OCI-LY7 (cell line): ENCODE data around the gene FOLR2. TPM values are rescaled to one million over a fixed set of nuclear protein-coding genes. Genes with fewer than 3 reads are reported as not detected.

Experiments
- BruUV-seq: library from RNA; stranded (reverse); fragments of 400-500 nt; replicated peaks from 2 replicates; lab custom pipeline; 2021; lab: Mats Ljungman, UMichigan
- CTCF ChIA-PET: fragments of 300-600 bp; sonication (Branson Sonifier 250); formaldehyde crosslinking; loops from one replicate; lab custom pipeline; 2022; ENCODE audit warnings: antibody characterized with exemption; ENCODE audit not compliant: unreplicated experiment; lab: Charles Lee
- POLR2A ChIA-PET: fragments of 300-600 bp; sonication (Branson Sonifier 250); formaldehyde crosslinking; loops from one replicate; lab custom pipeline; 2022; ENCODE audit warnings: antibody characterized with exemption; lab: Charles Lee
- DNase-seq: peaks from one replicate; pipeline ENCODE4 v3.0.0-alpha.2; 2015; ENCODE audit warnings: low spot score
- H2AFZ ChIP-seq: fragments of 200-600 bp; sonication (generic), shearing (Covaris generic); 2 replicates; pipeline ENCODE4 v1.6.1; 2014; ENCODE audit warnings: mild to moderate bottlenecking, antibody characterized with exemption, low read length, moderate library complexity
- H3K27ac ChIP-seq: fragments of 200-600 bp; sonication (generic); 2 replicates; pipeline ENCODE4 v1.5.1; 2014; ENCODE audit warnings: mixed run types, low read depth, mild to moderate bottlenecking, moderate library complexity, low read length, inconsistent platforms; ENCODE audit not compliant: poor library complexity, severe bottlenecking
- H3K36me3 ChIP-seq: fragments of 200-600 bp; sonication (generic); 2 replicates; pipeline ENCODE4 v1.6.1; 2014; ENCODE audit warnings: mild to moderate bottlenecking, antibody characterized with exemption, low read length, moderate library complexity, mixed read lengths; ENCODE audit not compliant: insufficient read depth
- H3K4me1 ChIP-seq: fragments of 200-600 bp; sonication (generic); 2 replicates; pipeline ENCODE4 v1.5.1; 2014; ENCODE audit warnings: mild to moderate bottlenecking, low read length; ENCODE audit not compliant: insufficient read depth, poor library complexity, severe bottlenecking
- H3K4me2 ChIP-seq: fragments of 200-600 bp; sonication (generic); 2 replicates; pipeline ENCODE4 v1.6.1; 2014; ENCODE audit warnings: mild to moderate bottlenecking, low read length
- H3K4me3 ChIP-seq: fragments of 200-600 bp; sonication (generic); 2 replicates; pipeline ENCODE4 v1.5.1; 2014; ENCODE audit warnings: mild to moderate bottlenecking, low read depth, low read length; ENCODE audit not compliant: poor library complexity, severe bottlenecking
- H3K79me2 ChIP-seq: fragments of 200-600 bp; sonication (generic); 2 replicates; pipeline ENCODE4 v1.6.1; 2016; ENCODE audit warnings: low read depth, mild to moderate bottlenecking, low read length, moderate library complexity, mixed read lengths; ENCODE audit not compliant: insufficient read depth
- H3K9me2 ChIP-seq: fragments of 200-600 bp; sonication (generic); 2 replicates; pipeline ENCODE4 v1.6.1; 2016; ENCODE audit warnings: mild to moderate bottlenecking, low read length, mixed read lengths; ENCODE audit not compliant: insufficient read depth
- H3K9me3 ChIP-seq: fragments of 200-600 bp; sonication (generic); 2 replicates; pipeline ENCODE4 v1.6.1; 2014; ENCODE audit warnings: mild to moderate bottlenecking, mixed run types, low read length, mixed read lengths
- H4K20me1 ChIP-seq: fragments of 200-600 bp; sonication (generic); 2 replicates; pipeline ENCODE4 v1.6.1; 2014; ENCODE audit warnings: mild to moderate bottlenecking, antibody characterized with exemption, low read length, moderate library complexity, mixed read lengths; ENCODE audit not compliant: insufficient read depth
- CTCF ChIP-seq: fragments of 200-600 bp; sonication (generic); conservative IDR thresholded peaks from 2 replicates; pipeline ENCODE4 v1.5.1; 2014; ENCODE audit warnings: mild to moderate bottlenecking, antibody characterized with exemption, low read length, moderate library complexity, mixed read lengths
- EZH2phosphoT487 ChIP-seq: fragments of 200-600 bp; sonication (generic); IDR thresholded peaks from 2 replicates; pipeline ENCODE4 v1.6.1; 2018; ENCODE audit warnings: low read depth, borderline replicate concordance, mild to moderate bottlenecking, mixed run types, antibody characterized with exemption, low read length, moderate library complexity, mixed read lengths
- intact Hi-C: fragments of 100-400 bp; cut with micrococcal nuclease; formaldehyde crosslinking; loops from one replicate; pipeline ENCODE4 v1.10.0; 2022; ENCODE audit not compliant: unreplicated experiment
- total RNA-seq, 2 experiments: library from RNA; depleted of rRNA in 1 of 2; stranded (reverse); fragments of >200 nt in 1 of 2; shearing (Covaris generic) in 1 of 2; gene quantifications; 2 replicates each; pipeline ENCODE4 v1.2.3, GENCODE V29; 2014 to 2022

The FOLR2 gene
- total RNA-seq, 2 experiments from 2014 or later = 12.8 to 14.4 TPM

- no peak overlapping the region for H3K4me2 ChIP-seq
- TF ChIP-seq EZH2phosphoT487 = no peak
- ChIA-PET CTCF (no interaction called here), POLR2A (no interaction called here)
- no peaks in the 10 kb centered on the region for H3K4me1 ChIP-seq
- no peak overlapping the region for H2AFZ ChIP-seq
- H3K9me3 ChIP-seq = no peaks in the 10 kb centered on the region
- H4K20me1 ChIP-seq = no peaks in the 10 kb centered on the region
- no peak overlapping the region for H3K4me3 ChIP-seq
- BruUV-seq = no TSS peak
- DNase-seq = no peak
- intact Hi-C loops = no loop called here
- H3K27ac ChIP-seq = no peak overlapping the region
- no peaks in the 10 kb centered on the region for H3K9me2 ChIP-seq
- peaks cover 96% of the 10 kb centered on the region for H3K36me3 ChIP-seq
- no peaks in the 10 kb centered on the region for H3K79me2 ChIP-seq
Measured at GRCh38 chr11:72233056-72233772, 16.6 kb downstream of the FOLR2 start.

GRCh38 chr11:72233773-72234513 is 17.3 kb downstream of the FOLR2 start:
- H3K4me2 ChIP-seq = no peak overlapping the region
- no peaks in the 10 kb centered on the region for H3K9me3 ChIP-seq
- no peak overlapping the region for H2AFZ ChIP-seq
- CTCF ChIA-PET = no interaction called here
- no peaks in the 10 kb centered on the region for H3K4me1 ChIP-seq
- no peaks in the 10 kb centered on the region for H4K20me1 ChIP-seq
- intact Hi-C loops = no loop called here
- no TSS peak for BruUV-seq
- TF ChIP-seq CTCF (no peak), EZH2phosphoT487 (no peak)
- POLR2A ChIA-PET = no interaction called here
- DNase-seq = no peak
- no peaks in the 10 kb centered on the region for H3K79me2 ChIP-seq
- H3K4me3 ChIP-seq = no peak overlapping the region
- H3K27ac ChIP-seq = no peak overlapping the region
- peaks cover 95% of the 10 kb centered on the region for H3K36me3 ChIP-seq
- no peaks in the 10 kb centered on the region for H3K9me2 ChIP-seq

- no peaks in the 10 kb centered on the region for H4K20me1 ChIP-seq
- ChIA-PET POLR2A (no interaction called here), CTCF (interaction anchor here (0.7 kb wide), 1 partner anchor 18 kb away, joined by 3 read pairs; the partner anchor contains the start of gene FOLR2)
- no peak overlapping the region for H3K4me2 ChIP-seq
- H3K9me3 ChIP-seq = no peaks in the 10 kb centered on the region
- no peak overlapping the region for H2AFZ ChIP-seq
- no peaks in the 10 kb centered on the region for H3K4me1 ChIP-seq
- no peaks in the 10 kb centered on the region for H3K79me2 ChIP-seq
- H3K9me2 ChIP-seq = no peaks in the 10 kb centered on the region
- intact Hi-C loops = no loop called here
- BruUV-seq = no TSS peak
- peaks cover 90% of the 10 kb centered on the region for H3K36me3 ChIP-seq
- H3K4me3 ChIP-seq = no peak overlapping the region
- TF ChIP-seq CTCF = no peak
- no peak for TF ChIP-seq EZH2phosphoT487
- no peak overlapping the region for H3K27ac ChIP-seq
- DNase-seq = no peak
Measured at GRCh38 chr11:72234514-72234830, 17.9 kb downstream of the FOLR2 start.
